HG03575 (cell line): Measurements from ENCODE around the gene CHDH.

Source experiments
- ATAC-seq: cut with Tn5 transposase; IDR thresholded peaks from one replicate; pipeline ENCODE4 v1.9.1; 2021; ENCODE audit not compliant: unreplicated experiment, insufficient number of reproducible peaks, low FRiP score; ENCODE audit errors: extremely low read depth

CHDH gene

DNA sequence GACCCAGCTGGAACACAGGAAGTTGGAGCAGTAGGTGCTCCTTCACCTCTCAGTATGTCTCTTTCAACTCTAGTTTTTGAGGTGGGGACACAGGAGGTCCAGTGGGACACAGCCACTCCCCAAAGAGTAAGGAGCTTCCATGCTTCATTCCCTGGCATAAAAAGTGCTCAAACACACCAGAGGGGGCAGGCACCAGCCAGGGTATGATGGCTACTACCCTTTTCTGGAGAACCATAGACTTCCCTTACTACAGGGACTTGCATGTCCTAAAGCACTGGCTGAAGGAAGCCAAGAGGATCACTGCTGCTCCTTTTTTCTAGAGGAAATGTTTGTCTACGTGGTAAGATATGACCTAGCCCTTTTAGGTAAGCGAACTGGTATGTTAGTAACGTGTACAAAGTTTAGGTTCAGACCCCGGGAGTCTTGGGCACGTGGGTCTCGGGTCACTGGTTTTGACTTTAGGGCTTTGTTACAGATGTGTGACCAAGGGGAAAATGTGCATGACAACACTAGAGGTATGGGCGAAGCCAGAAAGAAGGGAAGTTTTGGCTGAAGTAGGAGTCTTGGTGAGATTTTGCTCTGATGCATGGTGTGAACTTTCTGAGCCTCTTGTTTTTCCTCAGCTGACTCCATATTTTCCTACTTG is 12.0 kb upstream of the CHDH start:
- ATAC-seq = no peak

DNA sequence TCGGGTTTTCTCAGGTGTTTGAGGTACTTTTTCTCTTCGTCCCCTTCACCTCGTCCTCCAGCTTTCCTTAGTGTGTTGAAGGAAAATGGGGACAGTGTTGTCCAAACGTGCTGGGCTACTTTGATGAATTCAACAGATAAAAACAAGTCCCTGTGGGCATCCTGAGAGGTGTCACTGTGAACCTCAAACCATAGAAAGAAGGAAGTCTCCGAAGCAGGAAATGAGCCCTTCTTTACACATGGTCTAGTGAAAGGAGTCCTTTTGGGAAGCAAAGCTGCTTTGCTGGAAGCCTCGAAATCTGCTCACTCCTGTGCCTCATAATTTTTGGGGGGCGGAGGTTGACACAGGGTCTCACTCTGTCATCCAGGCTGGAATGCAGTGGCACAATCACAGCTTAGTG is 10.7 kb upstream of the CHDH start:
- no peak for ATAC-seq

DNA sequence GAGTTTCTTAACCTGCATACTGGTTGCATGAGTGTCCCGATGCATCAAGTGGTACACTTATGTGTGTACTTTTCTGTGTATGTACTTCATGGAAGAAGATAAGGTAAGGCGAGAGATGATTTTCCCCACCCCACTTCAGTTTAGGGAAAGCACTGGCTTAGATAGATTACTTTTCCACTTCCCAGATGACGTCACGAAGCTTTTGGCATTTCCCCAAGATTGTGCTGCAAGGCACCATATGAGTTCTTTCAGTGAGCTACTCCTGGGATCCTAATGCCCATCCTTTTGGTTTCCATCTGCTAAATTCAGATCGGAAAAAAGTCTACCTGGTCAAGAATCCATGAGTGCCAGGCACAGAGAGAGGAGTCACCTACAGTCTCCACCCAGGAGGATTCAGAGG is 4.7 kb upstream of the CHDH start:
- ATAC-seq = no peak

DNA sequence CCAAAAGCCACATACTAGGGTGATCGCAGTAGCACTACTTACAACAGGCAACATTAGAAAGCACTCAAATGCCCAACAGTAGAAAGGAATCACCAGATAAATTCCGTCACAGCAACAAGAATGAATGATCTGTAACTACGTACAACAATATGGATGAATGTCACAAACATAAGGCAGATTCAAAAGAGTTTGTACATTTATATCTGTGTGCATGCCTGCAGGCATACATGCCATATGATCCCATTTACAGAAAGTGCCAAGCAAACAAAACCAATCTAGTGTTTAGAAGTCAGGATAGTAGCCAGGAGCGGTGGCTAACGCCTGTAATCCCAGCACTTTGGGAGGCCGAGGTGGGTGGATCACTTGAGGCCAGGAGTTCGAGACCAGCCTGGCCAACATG is 3.7 kb upstream of the CHDH start:
- no peak for ATAC-seq

DNA sequence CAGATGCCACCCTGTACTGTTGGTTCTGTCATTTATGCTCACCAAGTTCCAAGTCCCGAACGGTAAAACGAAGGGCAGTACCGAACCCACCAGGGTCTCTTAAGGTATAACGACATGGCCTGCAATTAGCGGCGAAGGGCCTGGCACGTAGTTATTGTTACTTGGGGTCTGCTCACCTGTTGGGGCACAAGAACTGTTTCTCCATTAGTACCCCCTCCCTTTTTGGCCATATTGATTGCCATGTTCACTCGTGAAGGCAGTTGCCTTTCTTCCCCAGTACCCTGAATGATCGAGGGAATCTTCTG is 584 bp upstream of the CHDH start:
- ATAC-seq = no peak

DNA sequence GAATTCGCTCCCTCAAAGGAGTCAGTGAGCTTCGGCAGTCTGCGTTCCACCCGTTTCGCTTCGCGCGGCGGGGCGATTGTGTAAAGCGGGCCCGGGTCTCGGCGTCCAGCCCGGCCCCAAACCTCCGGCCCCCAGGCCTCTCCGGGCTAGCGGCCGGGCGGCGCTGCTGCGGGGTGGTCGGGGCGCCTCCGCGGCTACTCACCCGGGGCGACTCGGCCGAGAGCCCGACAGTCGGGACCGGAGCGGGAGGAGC is 412 bp downstream of the CHDH start:
- no peak for ATAC-seq

DNA sequence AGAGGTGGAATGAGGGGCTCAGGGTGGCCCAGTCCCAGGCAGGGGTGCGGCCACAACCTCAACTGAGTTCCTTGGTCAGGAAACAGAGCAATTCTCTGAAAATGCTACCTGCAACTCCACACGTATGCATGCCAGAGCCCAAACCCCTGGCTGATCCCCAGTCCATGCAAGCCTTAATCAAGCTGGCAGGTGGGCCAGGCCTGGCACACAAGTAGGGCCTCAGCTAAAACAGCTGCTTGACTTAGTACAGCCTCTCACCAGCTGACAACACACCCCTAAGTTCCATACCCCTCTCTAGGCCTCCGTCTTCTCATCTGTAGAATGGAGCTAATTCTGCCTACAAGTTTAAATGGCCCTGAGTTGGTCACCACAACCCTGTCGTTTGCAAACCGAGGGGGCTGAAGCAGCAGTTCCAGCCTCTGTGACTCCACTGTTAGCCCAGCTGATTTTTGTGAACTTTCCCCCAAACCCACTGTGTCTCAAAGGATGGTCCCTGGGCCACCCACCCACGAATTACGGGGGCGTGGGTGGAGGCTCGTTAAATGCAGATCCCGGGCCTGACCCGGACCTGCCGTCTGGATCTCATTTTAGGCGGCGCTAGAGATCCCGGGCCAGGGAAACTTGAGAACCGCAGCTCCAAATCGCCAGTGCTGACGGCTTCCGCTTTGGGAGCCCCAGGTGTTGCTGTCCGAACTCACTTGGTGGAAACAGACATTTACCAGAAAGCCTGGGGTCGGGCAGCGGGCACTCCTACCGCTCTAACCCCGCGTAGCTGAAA is 927 bp downstream of the CHDH start:
- no peak for ATAC-seq

DNA sequence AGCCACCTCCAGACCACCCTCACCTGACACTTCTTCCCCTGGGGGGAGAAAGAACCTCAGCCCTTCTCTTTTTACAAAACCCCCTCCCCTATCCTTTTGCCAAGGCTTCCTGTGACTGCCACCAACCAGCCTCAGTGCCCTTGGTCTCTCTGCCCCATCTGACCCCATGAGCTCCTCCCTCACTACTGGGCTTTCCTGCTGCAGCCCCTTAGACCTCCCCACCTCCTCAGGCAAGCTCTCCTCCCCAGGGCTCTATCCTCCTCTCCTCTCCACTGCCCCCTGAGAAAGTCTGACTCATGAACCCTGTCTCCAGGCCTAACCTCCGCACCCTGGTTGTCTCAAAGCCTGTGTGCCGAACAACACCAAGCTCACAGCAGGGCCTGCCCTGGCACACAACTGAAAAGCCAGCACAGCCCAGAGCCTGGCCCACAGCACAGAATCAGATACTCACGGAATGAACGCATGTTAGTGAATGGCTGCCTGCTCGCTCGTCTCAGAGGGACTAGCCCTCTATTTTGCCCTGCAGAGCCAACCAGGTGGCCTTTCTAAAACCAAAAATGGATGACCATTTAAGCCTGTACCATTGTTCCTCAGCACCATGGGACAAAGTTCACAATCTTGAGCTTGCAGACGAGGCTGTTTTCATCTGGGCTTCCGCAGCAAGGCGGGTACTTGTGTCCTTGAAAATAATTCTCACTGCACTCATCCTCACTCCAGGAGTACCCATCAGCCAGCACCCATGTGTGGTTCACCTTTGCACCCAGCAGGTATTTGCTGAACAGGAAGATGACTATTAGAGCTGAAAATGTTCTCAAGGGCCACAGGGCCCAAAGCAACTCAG is 1.7 kb downstream of the CHDH start:
- no peak for ATAC-seq

DNA sequence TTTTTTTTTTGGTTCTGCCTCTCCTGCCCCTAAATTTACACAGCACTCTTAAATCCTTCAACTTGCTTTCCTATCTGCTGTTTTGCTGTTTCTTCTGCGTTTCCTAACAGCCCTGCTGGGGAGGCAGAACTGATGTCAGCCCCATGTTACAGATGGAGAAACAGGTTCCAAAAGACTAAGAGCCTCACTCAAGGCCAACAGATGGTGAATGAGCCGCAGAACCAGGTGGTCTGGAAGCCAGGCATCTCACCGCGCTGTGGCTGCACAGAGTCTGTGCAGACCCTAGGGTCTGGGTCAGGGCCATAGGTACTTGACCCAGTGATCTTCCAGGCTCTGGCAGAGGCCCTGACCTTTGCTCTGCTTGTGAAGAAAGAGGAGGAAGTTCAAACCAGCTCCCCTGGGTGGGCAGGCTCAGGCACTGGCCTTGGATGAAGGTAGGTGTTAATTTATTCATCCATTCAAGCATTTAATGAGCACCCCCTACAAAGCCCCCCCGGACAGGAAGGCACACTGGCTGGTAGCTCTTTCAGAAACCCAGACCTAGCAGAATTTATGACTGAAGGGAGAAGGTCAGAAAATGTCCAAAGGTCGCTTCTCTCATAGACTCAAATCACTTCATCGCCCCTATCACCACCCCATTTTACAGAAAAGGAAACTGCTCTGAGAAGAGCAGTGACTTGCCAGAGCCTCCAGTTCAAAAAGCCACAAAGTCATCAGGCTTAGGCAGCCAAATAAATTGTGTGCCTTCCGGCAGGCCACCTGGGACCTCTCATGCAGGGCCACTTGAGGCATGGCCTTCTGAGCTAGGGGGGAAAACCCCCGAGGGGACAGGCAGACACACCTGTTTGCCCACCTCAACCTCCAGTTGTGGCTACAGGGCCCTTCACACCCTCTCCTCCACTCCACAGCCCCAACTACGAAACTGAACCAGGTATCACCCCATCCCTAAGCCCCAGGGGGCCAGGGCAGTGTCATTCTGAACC is 2.7 kb downstream of the CHDH start:
- ATAC-seq = no peak

DNA sequence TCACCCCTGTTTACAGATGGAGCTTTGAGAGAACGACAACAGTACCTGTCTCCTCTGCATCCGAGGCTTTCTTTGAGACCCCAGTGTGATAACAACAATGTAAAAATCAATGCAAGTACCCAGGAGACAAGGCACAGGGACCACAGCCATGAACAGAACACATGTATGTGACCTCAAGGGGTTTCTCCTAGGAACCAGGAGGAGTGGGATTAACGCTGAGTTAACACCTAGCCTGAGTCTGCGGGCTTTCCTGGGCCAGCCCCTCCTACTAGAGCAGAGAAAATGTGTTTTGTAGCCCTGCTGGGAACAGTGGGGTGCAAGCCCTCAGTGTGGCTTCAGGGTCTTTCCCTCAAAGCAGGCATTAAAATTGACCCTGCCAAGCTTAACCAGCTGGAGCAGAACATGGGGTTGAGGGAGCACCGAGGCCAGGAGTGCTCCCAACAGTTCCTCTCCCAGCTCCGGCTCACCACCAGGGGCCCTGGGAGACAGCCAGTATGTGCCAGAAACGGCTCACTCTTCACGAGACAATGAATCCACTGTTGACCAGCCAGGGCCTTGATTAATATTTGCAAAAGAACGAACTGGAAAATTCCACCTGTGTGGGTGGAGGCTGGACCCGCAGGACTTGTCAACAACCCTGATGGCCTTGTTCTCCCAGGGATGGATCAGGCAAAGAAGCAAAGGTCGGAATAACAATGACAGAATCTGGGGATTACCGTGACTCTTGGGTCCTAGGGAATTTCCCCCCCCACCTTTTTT is 3.6 kb downstream of the CHDH start:
- ATAC-seq = no peak

DNA sequence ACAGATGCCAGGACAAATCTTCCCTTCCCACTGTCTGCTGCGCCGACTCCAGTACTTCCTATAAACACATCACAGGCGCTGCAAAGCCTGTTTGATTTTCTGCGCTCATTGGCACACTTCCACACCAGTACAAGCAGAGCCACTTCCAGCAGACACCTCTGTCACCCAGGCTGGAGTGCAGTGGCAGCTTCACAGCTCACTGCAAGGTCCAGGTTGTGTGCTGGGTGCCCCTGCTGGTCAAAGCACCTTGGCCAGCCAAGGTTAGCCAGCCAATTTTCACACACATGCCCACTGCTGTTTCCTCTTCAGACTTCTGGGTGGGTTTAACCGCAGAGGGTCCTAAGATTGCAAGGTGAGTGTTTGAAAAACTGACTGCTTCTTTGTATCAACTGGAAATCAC is 4.9 kb downstream of the CHDH start:
- no peak for ATAC-seq

DNA sequence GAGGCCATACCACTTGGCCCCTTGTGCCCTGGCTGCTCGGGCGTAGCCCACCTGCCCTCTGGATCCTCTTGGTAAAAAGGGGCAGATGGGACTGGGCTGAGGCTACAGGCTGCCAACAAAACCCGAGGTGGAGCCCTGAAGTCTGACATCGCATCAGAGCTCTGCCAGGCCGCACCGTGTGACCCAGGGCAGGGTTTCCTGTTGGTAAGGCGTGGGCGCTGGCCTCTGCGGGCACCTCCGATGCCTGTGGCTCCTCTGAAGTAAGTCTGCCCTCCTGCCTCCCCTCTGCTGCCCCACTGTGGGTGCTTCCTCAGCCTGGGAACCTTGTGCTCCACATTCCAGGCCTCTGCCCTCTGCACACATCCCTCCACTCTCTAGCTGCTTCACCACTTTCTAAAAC is 8.9 kb downstream of the CHDH start:
- no peak for ATAC-seq

DNA sequence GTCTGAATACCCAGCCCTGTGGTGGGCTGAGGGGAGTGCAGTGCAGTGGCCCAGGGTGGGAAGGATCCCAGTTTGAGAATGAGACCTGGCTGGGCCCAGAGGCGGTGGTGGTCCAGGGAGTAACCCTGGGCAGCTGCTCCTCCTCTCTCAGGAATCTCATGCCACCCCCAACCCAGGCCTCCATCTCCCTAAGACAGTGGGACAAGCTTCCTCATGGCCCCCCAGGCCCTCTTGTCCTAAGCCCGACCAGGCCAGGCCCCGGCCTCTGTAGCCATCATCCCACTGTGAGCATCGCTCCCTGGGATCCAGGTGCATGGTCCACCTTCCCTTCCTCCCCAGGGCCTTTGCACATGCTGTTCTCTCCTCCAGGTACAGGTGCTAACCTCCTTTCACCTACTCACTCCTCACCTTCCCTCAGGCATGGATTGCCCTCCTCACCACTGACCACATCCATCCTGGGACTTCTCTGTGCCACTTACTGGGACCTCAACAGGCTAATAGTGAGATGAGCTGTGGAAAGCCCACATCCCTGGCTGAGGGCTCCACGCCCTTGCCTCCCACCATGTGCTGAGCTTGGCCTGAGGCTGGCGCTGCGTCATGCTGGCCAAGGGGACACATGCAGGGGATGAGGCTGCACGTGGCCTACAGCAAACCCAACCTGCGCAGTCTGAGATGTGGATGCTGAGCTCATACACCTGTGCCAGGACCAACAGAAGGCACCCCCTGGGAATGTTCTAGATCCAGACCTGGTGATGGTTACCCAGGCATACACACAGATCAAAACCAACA is 9.9 kb downstream of the CHDH start:
- ATAC-seq = no peak

DNA sequence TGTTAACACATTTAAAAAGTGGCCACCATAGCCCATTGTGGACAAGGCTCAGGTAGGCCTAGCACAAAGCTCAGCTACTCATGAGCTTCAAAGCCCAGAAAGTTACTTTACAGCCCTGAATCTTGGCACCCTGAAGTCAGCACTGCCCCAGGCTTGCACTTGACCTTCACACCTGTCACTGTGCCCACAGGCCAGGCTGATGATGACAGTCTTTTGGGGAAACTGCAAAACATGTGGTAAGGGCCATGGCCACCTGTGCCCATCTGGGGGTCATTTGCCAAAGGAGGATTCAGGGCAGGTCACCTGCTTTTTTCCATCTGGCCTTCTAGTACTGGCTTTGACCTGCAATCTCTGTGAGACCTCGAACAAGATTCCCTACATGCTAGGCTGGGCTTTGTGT is 11.0 kb downstream of the CHDH start:
- ATAC-seq = no peak

DNA sequence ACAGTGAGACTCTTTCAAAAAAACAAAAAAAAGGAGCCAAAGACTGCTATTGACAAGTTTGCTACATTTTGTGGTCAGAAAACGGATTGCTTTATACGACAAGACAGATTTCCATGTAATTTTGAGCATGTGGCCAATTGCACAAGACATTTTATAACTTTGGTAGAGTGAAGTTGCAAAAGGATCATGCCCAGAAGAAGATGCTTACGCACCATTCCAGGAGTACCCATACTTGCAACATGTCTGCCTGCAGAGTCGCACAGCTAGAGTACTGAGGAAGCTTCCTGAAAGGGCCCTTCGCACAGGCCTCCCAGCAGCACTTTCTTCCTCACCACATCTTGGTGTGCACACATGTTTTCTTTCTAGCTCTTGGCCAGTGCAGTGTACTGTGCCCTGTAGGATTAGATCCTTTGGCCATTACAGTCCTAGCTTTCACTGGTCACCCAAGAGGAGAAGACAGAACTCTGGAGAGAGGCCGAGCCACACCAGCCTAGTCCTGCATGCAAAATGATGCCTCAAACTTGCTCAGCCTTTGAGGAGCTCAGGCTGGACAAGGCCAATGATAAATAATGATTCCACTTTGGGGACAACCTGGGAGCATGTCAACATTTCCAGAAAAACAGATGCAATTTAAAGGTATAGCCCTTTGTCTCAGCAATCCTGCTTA is 11.7 kb downstream of the CHDH start:
- no peak for ATAC-seq

DNA sequence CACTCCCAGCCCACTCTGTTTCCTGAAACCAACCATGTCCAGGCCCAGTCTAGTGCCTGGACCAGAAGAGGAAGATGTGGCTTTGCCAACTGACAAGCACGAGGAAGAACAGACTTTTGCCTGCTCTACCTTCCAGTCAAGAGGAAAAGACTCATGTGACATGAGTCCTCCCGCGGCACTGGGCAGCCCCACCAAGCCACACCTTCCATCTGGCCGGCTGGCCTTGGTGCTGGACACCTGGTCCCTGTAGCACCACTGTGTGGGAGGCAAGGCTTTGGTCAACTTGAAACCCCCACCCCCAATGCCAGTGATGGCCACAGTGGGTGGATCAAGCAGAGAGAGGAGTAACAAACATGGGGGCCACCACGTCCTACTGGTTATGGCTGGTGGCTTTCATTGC is 12.5 kb downstream of the CHDH start:
- no peak for ATAC-seq

DNA sequence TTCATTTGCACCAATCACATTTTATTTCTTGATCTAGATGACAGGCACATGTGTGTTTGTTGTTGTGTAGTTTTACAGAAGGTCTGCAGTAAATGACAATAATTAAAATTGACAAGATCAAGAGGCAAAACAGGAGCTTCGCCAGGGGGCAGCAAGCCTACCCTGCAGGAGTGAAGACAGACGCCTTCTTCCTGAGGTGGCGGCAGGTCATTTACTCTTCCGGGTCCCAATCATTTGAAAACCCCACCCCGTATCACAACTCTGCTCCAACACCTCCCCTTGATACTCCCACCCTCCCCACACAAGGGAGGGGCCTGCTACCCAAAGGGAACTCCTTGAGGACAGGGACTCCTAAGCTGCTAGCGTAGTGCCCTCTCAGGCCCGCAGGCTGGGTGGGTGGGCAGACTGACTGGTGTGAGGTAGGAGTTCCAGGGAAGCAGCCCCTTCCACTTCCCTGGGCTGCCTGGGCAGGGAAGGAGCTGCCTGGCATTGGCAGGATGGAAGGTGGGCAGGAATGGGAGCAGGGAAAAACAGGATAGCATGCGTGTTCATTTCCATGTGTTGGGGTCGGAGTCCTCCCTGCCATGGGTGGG is 13.1 kb downstream of the CHDH start:
- no peak for ATAC-seq
